OCI-LY7 (cell line): ENCODE data around the gene CLSTN1. TPM values are rescaled to one million over a fixed set of nuclear protein-coding genes. Genes with fewer than 3 reads are reported as not detected.

Source experiments
- BruUV-seq: library from RNA; stranded (reverse); fragments of 400-500 nt; replicated peaks from 2 replicates; lab custom pipeline; 2021; lab: Mats Ljungman, UMichigan
- CTCF ChIA-PET: fragments of 300-600 bp; sonication (Branson Sonifier 250); formaldehyde crosslinking; loops from one replicate; lab custom pipeline; 2022; ENCODE audit warnings: antibody characterized with exemption; ENCODE audit not compliant: unreplicated experiment; lab: Charles Lee
- POLR2A ChIA-PET: fragments of 300-600 bp; sonication (Branson Sonifier 250); formaldehyde crosslinking; loops from one replicate; lab custom pipeline; 2022; ENCODE audit warnings: antibody characterized with exemption; lab: Charles Lee
- DNase-seq: peaks from one replicate; pipeline ENCODE4 v3.0.0-alpha.2; 2015; ENCODE audit warnings: low spot score
- H2AFZ ChIP-seq: fragments of 200-600 bp; sonication (generic), shearing (Covaris generic); 2 replicates; pipeline ENCODE4 v1.6.1; 2014; ENCODE audit warnings: mild to moderate bottlenecking, antibody characterized with exemption, low read length, moderate library complexity
- H3K27ac ChIP-seq: fragments of 200-600 bp; sonication (generic); 2 replicates; pipeline ENCODE4 v1.5.1; 2014; ENCODE audit warnings: mixed run types, low read depth, mild to moderate bottlenecking, moderate library complexity, low read length, inconsistent platforms; ENCODE audit not compliant: poor library complexity, severe bottlenecking
- H3K36me3 ChIP-seq: fragments of 200-600 bp; sonication (generic); 2 replicates; pipeline ENCODE4 v1.6.1; 2014; ENCODE audit warnings: mild to moderate bottlenecking, antibody characterized with exemption, low read length, moderate library complexity, mixed read lengths; ENCODE audit not compliant: insufficient read depth
- H3K4me1 ChIP-seq: fragments of 200-600 bp; sonication (generic); 2 replicates; pipeline ENCODE4 v1.5.1; 2014; ENCODE audit warnings: mild to moderate bottlenecking, low read length; ENCODE audit not compliant: insufficient read depth, poor library complexity, severe bottlenecking
- H3K4me2 ChIP-seq: fragments of 200-600 bp; sonication (generic); 2 replicates; pipeline ENCODE4 v1.6.1; 2014; ENCODE audit warnings: mild to moderate bottlenecking, low read length
- H3K4me3 ChIP-seq: fragments of 200-600 bp; sonication (generic); 2 replicates; pipeline ENCODE4 v1.5.1; 2014; ENCODE audit warnings: mild to moderate bottlenecking, low read depth, low read length; ENCODE audit not compliant: poor library complexity, severe bottlenecking
- H3K79me2 ChIP-seq: fragments of 200-600 bp; sonication (generic); 2 replicates; pipeline ENCODE4 v1.6.1; 2016; ENCODE audit warnings: low read depth, mild to moderate bottlenecking, low read length, moderate library complexity, mixed read lengths; ENCODE audit not compliant: insufficient read depth
- H3K9me2 ChIP-seq: fragments of 200-600 bp; sonication (generic); 2 replicates; pipeline ENCODE4 v1.6.1; 2016; ENCODE audit warnings: mild to moderate bottlenecking, low read length, mixed read lengths; ENCODE audit not compliant: insufficient read depth
- H3K9me3 ChIP-seq: fragments of 200-600 bp; sonication (generic); 2 replicates; pipeline ENCODE4 v1.6.1; 2014; ENCODE audit warnings: mild to moderate bottlenecking, mixed run types, low read length, mixed read lengths
- H4K20me1 ChIP-seq: fragments of 200-600 bp; sonication (generic); 2 replicates; pipeline ENCODE4 v1.6.1; 2014; ENCODE audit warnings: mild to moderate bottlenecking, antibody characterized with exemption, low read length, moderate library complexity, mixed read lengths; ENCODE audit not compliant: insufficient read depth
- EZH2phosphoT487 ChIP-seq: fragments of 200-600 bp; sonication (generic); IDR thresholded peaks from 2 replicates; pipeline ENCODE4 v1.6.1; 2018; ENCODE audit warnings: low read depth, borderline replicate concordance, mild to moderate bottlenecking, mixed run types, antibody characterized with exemption, low read length, moderate library complexity, mixed read lengths
- intact Hi-C: fragments of 100-400 bp; cut with micrococcal nuclease; formaldehyde crosslinking; loops from one replicate; pipeline ENCODE4 v1.10.0; 2022; ENCODE audit not compliant: unreplicated experiment
- total RNA-seq, 2 experiments: library from RNA; depleted of rRNA in 1 of 2; stranded (reverse); fragments of >200 nt in 1 of 2; shearing (Covaris generic) in 1 of 2; gene quantifications; 2 replicates each; pipeline ENCODE4 v1.2.3, GENCODE V29; 2014 to 2022
- TF ChIP-seq, protein P1 (sequence below): fragments of 200-600 bp; sonication (generic); conservative IDR thresholded peaks from 2 replicates; pipeline ENCODE4 v1.5.1; 2014; ENCODE audit warnings: mild to moderate bottlenecking, antibody characterized with exemption, low read length, moderate library complexity, mixed read lengths

Gene CLSTN1
- total RNA-seq, 2 experiments from 2014 or later = 58.6 to 124 TPM

DNA sequence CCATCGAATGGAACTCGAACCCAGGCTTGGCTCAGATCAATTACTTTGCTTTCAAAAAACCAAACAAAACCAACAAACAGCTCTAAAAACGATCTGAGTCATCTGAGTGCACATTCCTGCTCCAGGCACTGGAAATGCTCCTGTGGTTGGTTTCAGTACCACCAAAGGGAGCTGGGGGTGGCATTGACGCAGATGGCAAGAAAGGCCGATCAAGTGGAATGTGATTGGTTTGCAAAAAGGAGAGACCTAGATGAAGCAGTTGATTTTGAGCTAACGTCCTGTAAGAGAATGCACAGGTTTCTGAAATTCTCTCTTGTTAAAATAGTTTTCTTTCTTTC lies 132.7 kb downstream of the CLSTN1 start:
- no peaks in the 10 kb centered on the region for H3K79me2 ChIP-seq
- intact Hi-C loops = no loop called here
- no peaks in the 10 kb centered on the region for H3K9me2 ChIP-seq
- no peaks in the 10 kb centered on the region for H3K9me3 ChIP-seq
- no peaks in the 10 kb centered on the region for H3K36me3 ChIP-seq
- peaks cover 23% of the 10 kb centered on the region for H3K4me1 ChIP-seq
- ChIA-PET POLR2A (interaction anchor here (1.4 kb wide), 1 partner anchor 12 kb away, joined by 4 read pairs; no protein-coding TSS in a partner anchor), CTCF (no interaction called here)
- H3K27ac ChIP-seq = no peak overlapping the region
- no peak overlapping the region for H3K4me3 ChIP-seq
- H2AFZ ChIP-seq = no peak overlapping the region
- no peak overlapping the region for H3K4me2 ChIP-seq
- DNase-seq = no peak
- H4K20me1 ChIP-seq = no peaks in the 10 kb centered on the region
- TF ChIP-seq, protein P1, sequence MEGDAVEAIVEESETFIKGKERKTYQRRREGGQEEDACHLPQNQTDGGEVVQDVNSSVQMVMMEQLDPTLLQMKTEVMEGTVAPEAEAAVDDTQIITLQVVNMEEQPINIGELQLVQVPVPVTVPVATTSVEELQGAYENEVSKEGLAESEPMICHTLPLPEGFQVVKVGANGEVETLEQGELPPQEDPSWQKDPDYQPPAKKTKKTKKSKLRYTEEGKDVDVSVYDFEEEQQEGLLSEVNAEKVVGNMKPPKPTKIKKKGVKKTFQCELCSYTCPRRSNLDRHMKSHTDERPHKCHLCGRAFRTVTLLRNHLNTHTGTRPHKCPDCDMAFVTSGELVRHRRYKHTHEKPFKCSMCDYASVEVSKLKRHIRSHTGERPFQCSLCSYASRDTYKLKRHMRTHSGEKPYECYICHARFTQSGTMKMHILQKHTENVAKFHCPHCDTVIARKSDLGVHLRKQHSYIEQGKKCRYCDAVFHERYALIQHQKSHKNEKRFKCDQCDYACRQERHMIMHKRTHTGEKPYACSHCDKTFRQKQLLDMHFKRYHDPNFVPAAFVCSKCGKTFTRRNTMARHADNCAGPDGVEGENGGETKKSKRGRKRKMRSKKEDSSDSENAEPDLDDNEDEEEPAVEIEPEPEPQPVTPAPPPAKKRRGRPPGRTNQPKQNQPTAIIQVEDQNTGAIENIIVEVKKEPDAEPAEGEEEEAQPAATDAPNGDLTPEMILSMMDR = no peak
- TF ChIP-seq EZH2phosphoT487 = no peak
- BruUV-seq = no TSS peak

DNA sequence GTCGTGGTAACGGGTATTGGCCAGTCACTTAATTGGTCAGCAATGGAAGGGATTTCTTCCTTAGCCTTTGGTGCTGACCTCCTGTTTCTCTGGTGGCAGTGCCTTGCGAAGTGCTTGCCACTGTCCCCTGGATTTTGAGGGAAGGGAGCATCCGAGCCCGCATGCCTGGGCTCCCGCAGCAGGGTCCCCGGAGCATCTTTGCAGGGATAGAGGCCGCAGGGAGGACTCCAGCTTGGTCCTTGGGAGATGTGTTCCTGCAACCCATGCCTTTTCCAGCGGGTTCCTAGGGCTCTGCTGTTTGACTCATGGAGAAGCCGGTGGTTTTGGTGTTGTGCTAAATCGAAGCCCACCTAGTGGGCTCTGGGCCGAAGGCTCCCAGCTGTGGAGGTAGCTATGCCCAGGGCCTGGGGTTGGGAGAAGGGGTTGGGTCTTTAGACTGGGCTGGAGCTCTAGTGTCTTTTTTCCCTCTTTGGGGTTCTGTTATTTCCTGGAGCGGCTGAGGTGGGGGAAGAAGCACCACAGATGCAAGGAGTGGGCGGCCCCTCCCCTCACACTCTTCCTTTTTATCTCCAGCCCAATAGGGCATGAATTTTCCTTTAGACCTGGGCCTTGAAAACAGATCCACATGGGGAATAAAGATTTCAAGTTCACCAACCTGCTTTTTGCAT lies 133.2 kb downstream of the CLSTN1 start:
- Histone ChIP-seq H3K27ac (no peak overlapping the region), H3K9me2 (no peaks in the 10 kb centered on the region), H2AFZ (no peak overlapping the region), H4K20me1 (no peaks in the 10 kb centered on the region), H3K9me3 (no peaks in the 10 kb centered on the region), H3K79me2 (no peaks in the 10 kb centered on the region), H3K4me2 (no peak overlapping the region), H3K4me3 (no peak overlapping the region), H3K36me3 (no peaks in the 10 kb centered on the region), H3K4me1 (peaks cover 23% of the 10 kb centered on the region)
- TF ChIP-seq EZH2phosphoT487 = no peak
- TF ChIP-seq, protein P1 = no peak
- ChIA-PET CTCF (no interaction called here), POLR2A (interaction anchor here (1.4 kb wide), 1 partner anchor 12 kb away, joined by 4 read pairs; no protein-coding TSS in a partner anchor)
- intact Hi-C loops = no loop called here
- no TSS peak for BruUV-seq
- no peak for DNase-seq

DNA sequence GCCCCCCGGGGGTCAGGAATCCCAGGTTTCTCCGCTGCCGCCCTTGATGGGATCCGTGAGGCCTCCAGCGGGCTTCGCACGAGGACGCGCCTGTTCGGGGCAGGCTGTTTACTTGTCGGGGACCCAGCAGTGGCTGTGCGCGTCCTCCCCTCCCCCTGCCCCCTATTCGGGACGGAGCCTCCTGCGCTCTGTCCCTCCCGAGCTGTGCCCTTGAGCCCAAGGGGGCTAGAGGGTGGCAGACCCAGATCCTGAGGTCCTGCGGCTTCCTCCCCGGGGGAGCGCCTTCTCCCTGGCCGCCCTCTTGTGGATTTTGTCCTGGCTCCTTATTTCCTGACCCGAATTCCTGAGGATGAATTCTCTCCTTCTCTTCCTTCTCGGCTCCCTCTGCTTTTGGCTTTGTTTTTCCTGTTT lies 133.8 kb downstream of the CLSTN1 start:
- no peak for DNase-seq
- POLR2A ChIA-PET = no interaction called here
- Histone ChIP-seq H3K9me2 (no peaks in the 10 kb centered on the region), H2AFZ (no peak overlapping the region), H3K79me2 (no peaks in the 10 kb centered on the region), H4K20me1 (no peaks in the 10 kb centered on the region), H3K4me1 (peaks cover 25% of the 10 kb centered on the region), H3K36me3 (no peaks in the 10 kb centered on the region), H3K27ac (no peak overlapping the region), H3K9me3 (no peaks in the 10 kb centered on the region), H3K4me3 (no peak overlapping the region), H3K4me2 (no peak overlapping the region; the same call in 1 of the 2 replicates)
- intact Hi-C loops = no loop called here
- no TSS peak for BruUV-seq
- TF ChIP-seq, protein P1 = no peak
- no peak for TF ChIP-seq EZH2phosphoT487
- CTCF ChIA-PET = no interaction called here
